Chondrocyte (in vitro differentiated cells): ENCODE data around the gene UBE4B. TPM values are rescaled to one million over a fixed set of nuclear protein-coding genes. Genes with fewer than 3 reads are reported as not detected.
"Not testable (repeated sequence)": the region's sequence is repeated elsewhere in the genome, so short reads cannot be mapped to it uniquely, and the experiment has no call there.

ENCODE experiments used
- DNase-seq: peaks from one replicate; pipeline ENCODE4 v3.0.0; 2021; ENCODE audit warnings: mixed read lengths, low spot score
- H3K27ac Mint-ChIP-seq: one replicate; pipeline ENCODE4 v1.8.0; 2021; ENCODE audit warnings: mild to moderate bottlenecking, moderate library complexity, mixed read lengths; ENCODE audit not compliant: unreplicated experiment
- H3K27me3 Mint-ChIP-seq: 2 replicates; pipeline ENCODE4 v1.8.0; 2021; ENCODE audit warnings: low read depth, mixed read lengths
- H3K36me3 Mint-ChIP-seq: 2 replicates; pipeline ENCODE4 v1.8.0; 2021; ENCODE audit warnings: low read depth, mixed read lengths
- H3K4me1 Mint-ChIP-seq: 2 replicates; pipeline ENCODE4 v1.8.0; 2021; ENCODE audit warnings: low read depth, mild to moderate bottlenecking, mixed read lengths
- H3K4me3 Mint-ChIP-seq: one replicate; pipeline ENCODE4 v1.8.0; 2021; ENCODE audit warnings: mild to moderate bottlenecking, moderate library complexity, mixed read lengths; ENCODE audit not compliant: unreplicated experiment
- H3K9me3 Mint-ChIP-seq: 2 replicates; pipeline ENCODE4 v1.8.0; 2021; ENCODE audit warnings: low read depth, mixed read lengths
- CTCF ChIP-seq: fragments of 200-600 bp; sonication (generic); IDR thresholded peaks from 2 replicates; pipeline ENCODE4 v1.5.0; 2021; ENCODE audit warnings: antibody characterized with exemption, mild to moderate bottlenecking, moderate library complexity
- total RNA-seq: library from RNA; stranded (reverse); gene quantifications from 3 replicates; pipeline ENCODE4 v1.2.1, GENCODE V29; 2021

The UBE4B gene
- total RNA-seq, 1 donor from 2014 or later = 47.1 TPM

DNA sequence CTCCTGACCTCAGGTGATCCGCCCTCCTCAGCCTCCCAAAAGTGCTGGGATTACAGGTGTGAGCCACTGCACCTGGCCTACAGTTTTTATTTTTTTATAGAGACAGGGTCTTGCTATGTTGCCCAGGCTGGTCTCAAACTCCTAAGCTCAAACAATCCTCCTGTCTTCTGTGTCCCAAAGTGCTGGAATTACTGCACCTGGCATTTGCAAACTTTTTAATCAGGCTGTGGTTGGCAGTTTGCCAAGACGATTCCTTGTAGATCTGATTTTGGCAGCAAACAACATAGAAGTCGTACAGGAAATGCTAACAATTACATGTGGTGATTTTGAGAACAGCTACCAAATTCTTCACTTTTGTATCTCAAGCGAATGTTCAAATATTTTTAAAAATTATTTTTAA, 25.6 kb upstream of the UBE4B start:
- no peaks in the 10 kb centered on the region for H3K4me1 Mint-ChIP-seq
- H3K27ac Mint-ChIP-seq = no peak overlapping the region
- no peak for DNase-seq
- no peaks in the 10 kb centered on the region for H3K36me3 Mint-ChIP-seq
- H3K27me3 Mint-ChIP-seq = peaks cover 3% of the 10 kb centered on the region
- H3K4me3 Mint-ChIP-seq = no peak overlapping the region
- H3K9me3 Mint-ChIP-seq = no peaks in the 10 kb centered on the region
- no peak for TF ChIP-seq CTCF

- Mint-ChIP-seq H3K27ac (no peak overlapping the region), H3K4me1 (peaks cover 12% of the 10 kb centered on the region), H3K36me3 (no peaks in the 10 kb centered on the region), H3K9me3 (no peaks in the 10 kb centered on the region), H3K4me3 (no peak overlapping the region), H3K27me3 (no peaks in the 10 kb centered on the region)
- no peak for TF ChIP-seq CTCF
- DNase-seq = no peak
Observed at GRCh38 chr1:10014016-10014415, 18.7 kb upstream of the UBE4B start.

- DNase-seq = peak; percentile 2
- H3K4me3 Mint-ChIP-seq = no peak overlapping the region
- TF ChIP-seq CTCF = no peak
- H3K4me1 Mint-ChIP-seq = peaks cover 14% of the 10 kb centered on the region
- H3K27ac Mint-ChIP-seq = no peak overlapping the region
- no peaks in the 10 kb centered on the region for H3K27me3 Mint-ChIP-seq
- H3K36me3 Mint-ChIP-seq = no peaks in the 10 kb centered on the region
- H3K9me3 Mint-ChIP-seq = no peaks in the 10 kb centered on the region
Observed at GRCh38 chr1:10019561-10019960, 13.2 kb upstream of the UBE4B start.

DNA sequence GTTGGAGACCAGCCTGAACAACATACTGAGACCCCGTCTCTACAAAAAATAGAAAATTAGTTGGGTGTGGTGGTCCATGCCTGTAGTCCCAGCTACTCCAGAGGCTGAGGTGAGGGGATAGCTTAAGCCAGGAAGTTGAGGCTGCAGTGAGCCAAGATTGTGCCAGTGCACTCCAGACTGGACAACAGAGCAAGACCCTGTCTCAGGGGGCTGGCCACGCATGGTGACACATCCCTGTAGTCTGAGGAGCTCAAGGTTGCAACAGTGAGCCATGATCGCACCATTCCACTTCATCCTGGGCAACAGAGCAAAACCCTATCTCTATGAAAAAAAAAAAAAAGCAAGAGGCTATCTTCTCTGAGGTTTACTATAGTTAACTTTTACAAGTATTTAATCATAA, 12.7 kb upstream of the UBE4B start:
- no peak for TF ChIP-seq CTCF
- Mint-ChIP-seq H3K4me3 (no peak overlapping the region), H3K9me3 (no peaks in the 10 kb centered on the region), H3K27ac (no peak overlapping the region), H3K36me3 (no peaks in the 10 kb centered on the region), H3K27me3 (no peaks in the 10 kb centered on the region), H3K4me1 (peaks cover 14% of the 10 kb centered on the region)
- peak; percentile 49 for DNase-seq

GRCh38 chr1:10020678-10021077, 12.1 kb upstream of the UBE4B start:
- not testable (repeated sequence) for H3K27me3 Mint-ChIP-seq, H3K36me3 Mint-ChIP-seq, H3K27ac Mint-ChIP-seq, H3K9me3 Mint-ChIP-seq, H3K4me3 Mint-ChIP-seq
- DNase-seq = peak; percentile 7
- H3K4me1 Mint-ChIP-seq = peaks cover 11% of the 10 kb centered on the region

GRCh38 chr1:10021992-10022391, 10.8 kb upstream of the UBE4B start:
- H3K4me3 Mint-ChIP-seq, H3K27me3 Mint-ChIP-seq, H3K27ac Mint-ChIP-seq, DNase-seq, H3K9me3 Mint-ChIP-seq, H3K36me3 Mint-ChIP-seq, H3K4me1 Mint-ChIP-seq: not testable (repeated sequence)
